Measurements from ENCODE around the gene ANXA6.
A peak's percentile ranks its signal among the peaks of the same experiment; 100 is the strongest.

Gene ANXA6

DNA sequence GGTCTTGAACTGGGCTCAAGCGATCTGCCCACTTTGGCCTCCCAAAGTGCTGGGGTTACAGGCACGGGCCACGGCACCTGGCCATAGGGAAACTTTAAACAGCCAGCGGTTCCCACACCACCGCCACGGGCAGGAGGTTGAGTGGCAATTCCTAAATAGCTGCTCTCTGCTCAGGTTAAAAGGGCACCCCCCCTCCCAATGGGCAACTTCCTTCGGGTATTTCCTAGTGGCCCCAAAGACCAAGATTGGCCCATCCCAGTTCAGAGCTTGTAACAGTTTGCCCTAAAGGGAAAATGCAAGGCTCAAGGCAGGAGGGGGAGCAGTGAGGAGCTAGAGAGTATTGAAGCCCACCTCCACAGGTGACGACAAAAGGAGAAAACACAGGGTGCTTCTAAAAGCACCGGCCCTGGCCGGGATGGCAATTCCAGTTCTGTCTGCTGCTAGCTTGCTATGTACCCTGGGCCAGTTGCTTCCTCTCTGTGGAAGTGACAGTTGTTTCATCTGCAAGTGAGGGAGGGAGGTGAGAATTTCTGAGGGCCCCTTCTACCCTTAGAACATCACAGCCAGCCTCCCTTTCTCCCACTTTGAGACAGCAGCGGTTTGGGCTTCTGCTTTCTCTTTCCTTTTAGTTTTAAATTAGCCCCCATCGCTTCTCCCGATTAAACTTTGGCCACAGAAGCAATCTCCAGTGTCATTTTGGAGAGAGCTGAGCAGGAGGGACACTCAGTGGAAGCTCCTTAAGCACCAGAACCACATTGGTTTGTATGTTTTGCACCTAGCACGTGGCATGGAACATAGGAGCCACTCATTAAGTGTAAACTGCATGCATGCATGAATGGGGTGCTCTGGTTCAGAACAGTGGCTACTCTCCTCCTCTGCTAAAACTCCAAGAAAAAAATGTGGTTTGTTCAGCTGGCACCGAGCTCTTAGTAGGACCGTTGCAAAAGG, 59.5 kb downstream of the ANXA6 start:
- DNase-seq, result no peak

DNA sequence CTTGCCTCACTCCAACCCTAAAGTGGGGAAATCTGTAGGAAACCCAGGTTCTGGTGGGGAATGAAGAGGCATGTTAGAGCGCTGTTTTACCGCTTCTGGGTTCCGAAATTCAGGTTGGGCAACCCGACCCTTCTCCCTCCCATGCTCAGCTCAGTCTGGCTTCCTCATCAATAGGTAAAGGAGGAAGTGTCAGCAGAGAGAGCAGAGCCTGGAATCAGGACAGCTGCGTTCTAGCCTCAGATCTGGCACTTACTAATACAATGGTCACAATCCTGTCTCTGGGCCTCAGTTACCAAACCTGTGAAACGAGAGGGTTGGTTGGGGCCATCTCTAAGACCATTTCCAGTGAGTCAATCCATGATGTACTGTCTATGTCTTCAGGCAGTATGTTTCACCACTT, 60.5 kb downstream of the ANXA6 start:
- DNase-seq, result no peak

GRCh38 chr5:151096001-151096373, 61.6 kb downstream of the ANXA6 start:
- DNase-seq, result no peak

GRCh38 chr5:151095341-151096000, 62.1 kb downstream of the ANXA6 start:
- no peak for DNase-seq

GRCh38 chr5:151094852-151095245, 62.7 kb downstream of the ANXA6 start:
- no peak for DNase-seq

DNA sequence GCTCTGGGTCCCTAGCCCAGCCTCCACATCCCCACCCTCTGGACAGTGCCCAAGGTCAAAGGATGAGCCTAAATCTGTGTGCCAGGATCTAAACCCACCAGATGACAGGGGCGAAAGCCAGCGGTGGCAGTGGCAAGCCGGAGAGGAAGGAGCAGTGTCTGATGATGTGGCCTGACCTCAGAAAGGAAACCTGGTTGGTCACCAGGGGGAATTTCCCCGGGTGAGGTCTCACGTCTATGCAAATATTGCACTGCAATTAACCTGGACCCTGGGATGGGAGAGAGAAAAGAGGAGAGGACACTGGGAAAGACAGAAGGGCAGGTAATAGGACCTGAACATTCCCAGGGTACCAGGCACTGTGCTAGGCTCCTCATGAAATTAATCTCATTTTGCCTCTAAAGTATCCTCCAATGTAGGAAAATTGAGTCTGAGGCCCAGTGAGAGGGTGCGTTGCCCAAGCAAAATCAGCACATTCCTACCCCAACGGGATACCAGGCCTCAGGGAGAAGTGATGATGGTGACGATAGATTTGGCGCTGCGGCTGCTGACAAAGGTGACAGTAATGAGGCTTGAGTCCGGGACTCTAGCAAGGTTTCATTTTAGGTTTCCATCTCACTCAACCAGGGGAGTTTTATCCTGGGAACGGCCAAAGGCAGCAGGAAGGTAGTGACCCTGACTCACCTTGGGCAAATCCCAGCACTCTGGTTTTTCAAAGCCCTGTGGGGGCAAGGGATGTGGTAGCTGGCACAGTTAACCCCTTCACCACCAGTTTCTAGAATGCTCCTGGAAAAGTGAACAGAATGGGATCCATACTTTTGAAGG, 63.3 kb downstream of the ANXA6 start:
- DNase-seq, result peak; percentile 74 to 82

DNA sequence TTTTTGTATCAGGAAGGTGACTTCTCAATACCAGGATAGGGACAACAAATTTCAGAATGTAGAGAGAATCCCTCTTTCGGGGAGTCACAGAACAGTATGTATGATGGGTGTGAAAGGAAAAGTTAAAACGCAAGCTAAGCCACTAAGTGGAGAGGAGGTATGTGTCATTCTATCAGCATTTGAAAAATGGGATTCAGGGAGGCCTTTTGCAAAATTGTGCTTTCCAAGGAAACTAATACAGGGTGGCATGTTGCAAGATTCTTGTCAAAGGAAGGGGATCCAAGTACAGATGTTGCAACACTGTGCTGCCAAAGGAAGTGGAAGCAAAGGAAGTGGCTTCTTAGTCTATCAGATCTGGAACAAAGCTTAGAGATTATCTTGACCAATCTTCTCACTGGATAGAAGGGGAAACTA, 64.1 kb downstream of the ANXA6 start:
- DNase-seq, result no peak

GRCh38 chr5:151092762-151093161, 64.8 kb downstream of the ANXA6 start:
- DNase-seq, result no peak

DNA sequence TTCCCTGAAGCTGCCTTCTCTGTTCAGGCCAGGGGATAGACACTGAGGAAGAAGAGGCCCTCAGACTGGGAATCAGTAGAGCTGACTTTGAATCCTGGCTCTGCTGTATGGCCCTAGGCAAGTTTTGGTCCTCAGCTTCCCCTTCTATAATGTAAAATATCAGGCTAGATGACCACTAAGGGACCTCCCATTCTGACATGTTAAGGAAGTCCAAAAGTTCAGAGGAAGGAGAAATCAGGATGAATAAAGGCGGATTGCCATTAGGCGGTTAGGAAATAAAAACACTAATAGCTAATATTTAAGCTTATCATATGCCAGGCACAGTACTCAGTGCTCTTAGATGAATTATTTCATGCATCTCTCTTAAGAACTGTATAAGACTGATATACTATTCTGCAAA, 67.9 kb downstream of the ANXA6 start:
- DNase-seq, result no peak

DNA sequence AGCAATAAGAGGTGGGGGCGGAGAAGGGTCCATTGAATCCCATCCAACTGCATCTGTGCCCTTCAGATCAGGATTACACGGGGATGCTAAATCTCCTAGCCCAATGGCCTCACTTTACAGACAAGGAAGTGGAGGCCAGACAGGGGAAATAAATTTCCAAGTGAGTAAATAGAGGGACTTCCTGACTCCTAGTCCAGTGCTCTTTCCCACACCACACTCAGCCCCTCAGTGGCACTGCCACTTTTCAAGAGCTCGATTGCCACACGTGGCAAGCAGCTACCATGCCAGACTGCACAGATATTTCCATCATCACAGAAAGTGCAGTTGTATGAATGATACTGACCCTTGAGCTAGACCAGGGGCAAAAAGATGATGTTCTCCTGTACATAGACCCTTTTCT, 68.6 kb downstream of the ANXA6 start:
- DNase-seq, result no peak

- DNase-seq, result no peak
Measured at GRCh38 chr5:151087486-151087885, 70.1 kb downstream of the ANXA6 start.

GRCh38 chr5:151086905-151087360, 70.6 kb downstream of the ANXA6 start:
- DNase-seq, result peak; percentile 75 to 80

DNA sequence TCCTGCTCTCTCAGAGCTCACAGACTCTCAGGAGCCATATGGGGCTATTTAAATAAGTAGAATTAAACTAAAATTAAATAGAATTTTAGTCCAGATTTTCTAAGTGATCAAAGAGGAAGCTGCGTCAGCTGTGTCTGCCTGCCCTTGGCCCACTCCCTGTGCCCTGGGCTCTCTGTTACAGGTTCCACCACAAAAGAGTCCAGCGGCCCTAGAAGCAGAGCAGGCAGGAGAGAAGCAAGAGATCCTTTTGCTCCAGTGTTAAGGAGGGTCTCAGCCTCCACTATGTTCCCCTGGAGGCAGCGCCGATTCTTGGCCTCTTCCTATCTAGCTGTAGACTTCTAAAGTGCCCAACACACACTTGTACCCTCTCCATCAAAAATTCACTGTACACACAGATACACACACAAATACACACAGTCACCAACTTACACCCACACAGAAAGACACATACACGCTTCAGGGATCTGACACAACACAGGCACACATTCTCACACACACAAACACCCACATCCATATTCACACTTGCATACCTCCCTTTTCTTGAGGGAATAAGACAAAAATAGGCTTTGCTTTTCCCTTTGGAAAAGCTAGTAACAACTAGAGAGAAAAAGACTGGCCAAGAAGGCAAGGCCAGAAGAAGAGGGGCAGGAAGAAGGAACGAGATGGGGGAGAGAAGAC, 71.2 kb downstream of the ANXA6 start:
- no peak for DNase-seq

GRCh38 chr5:151085517-151086041, 72.0 kb downstream of the ANXA6 start:
- peak; percentile 61 to 72 for DNase-seq

DNA sequence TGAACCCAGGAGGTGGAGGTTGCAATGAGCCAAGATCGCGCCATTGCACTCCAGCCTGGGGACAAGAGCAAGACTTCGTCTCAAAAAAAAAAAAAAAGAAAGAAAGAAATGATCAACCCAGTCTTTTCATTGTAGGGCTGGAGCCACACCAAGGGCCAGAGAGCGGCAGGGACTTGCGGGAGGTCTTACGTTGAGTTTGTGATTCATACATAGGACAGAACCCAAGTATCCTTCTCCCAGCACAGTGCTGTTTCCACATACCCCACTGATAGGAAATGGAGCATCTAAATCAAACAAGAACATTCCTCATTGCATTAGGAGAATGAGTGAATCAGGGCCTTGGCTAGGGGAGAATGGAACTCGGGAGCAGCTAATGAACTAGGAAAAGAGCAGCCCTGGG, 73.2 kb downstream of the ANXA6 start:
- DNase-seq, result no peak

GRCh38 chr5:151083081-151083676, 74.4 kb downstream of the ANXA6 start:
- DNase-seq, result peak; percentile 75 to 81

DNA sequence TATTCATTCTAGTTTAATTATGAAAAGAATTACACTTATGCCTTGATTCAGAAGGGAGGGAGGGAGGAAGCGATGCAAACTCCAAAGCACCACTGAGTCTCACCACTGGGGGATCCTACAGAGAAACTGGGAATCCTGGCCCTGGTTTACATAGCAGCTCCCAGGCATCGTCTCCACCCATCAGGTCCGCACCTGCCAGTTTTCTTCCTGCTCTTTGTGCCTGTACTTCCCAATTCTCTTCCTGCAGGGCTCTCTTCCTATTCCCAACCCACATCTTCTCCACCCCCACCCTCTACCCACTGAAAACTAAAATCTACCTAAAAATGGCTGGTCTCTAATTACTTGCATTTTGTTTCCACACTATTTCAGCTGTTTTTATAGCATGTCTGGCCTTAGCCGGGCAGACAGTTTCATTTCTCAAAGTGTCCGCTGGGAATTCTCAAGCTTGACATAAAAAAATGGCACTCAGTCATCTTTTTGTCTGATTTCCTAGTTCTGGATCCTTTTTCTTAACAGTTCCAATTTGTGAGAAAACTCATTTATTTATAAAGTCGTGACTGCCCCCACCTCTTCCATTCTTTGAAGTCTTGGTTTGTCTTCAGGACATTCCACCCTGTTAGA, 75.2 kb downstream of the ANXA6 start:
- DNase-seq, result no peak

DNA sequence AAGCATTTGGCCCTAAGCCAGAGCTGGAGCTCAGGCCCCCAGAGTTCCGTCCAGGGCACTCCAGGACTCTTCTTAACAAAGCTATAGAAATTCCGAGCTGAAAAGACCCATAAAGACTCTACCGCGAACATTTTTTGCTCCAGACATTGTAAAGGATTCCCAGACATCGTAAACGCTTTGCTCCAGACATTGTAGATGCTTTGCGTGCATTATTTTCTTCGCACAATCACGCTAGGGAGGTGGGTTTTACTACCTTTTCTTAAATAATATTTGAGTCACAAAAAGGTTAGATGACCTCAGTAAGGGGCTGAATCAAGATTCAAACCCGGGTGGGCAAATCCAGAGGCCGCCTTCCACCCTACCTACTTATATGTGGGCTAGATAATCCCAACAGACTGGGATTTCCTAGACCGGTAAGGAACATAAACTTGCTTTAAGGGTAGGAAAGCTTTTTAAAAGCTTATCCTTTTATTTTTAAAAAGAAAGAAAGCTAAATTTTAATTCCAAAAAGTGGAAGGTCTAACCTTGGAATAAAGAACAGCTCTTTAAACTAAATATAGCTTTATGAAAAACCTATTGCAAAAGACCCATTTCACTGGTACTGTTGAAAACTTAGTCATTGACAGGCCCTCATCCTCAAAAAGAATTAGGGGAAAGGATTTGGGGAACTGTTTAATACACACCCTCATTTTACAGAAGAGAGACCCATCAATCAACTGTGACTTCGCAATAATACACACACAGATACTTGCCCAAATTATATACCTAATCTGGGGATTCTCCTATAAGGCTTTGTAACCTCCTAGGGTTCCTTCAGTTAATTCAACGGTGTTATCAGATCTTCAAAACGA, 75.9 kb downstream of the ANXA6 start:
- DNase-seq, result no peak

DNA sequence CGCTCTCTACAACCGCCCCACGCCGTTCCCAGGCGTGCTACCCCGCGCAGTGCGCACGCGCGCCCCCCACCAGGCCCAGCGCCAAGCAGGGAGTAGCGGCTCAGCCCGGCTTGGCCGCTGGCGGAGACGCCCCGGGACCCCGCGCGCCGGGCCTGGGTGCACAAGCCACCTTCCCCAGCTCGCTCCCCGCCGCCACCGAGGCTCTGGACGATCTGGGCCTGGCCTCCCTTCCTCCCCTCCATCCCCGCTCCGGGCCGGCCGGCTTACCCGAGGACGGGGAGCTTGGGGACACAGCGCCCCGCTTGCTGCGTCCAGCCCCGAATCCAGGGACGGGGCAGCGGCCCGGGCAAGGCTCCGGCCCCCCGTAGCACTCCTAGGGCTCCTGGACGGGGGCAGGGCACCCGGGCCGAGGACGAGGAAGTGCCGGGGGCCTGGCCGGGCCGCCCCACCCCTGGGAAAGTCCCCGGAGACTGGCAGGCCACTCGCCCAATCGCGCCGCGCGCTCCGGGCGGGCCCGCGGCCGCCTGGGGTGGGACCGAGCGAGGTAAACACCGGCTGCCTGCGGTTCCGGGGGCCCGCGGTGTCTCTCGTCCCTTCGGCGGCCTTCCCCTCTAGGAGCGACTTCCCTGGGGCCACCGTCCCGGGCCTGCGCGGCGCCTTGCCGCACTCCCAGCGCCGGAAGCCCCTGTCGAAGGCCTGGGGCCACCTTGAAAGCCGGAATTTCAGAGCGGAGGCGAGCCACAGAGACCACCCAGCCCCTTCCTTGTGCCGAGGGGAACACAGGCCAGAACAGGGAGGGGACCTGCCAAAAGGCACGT, 76.8 kb downstream of the ANXA6 start, which contains the start of gene TNIP1:
TNIP1 (minus strand) TSS at position 422 of the 818 bp plus-strand sequence. CDS start 15,939 bp downstream, outside the sequence.
- DNase-seq, result peak; percentile 93 to 95
